HCT116 (cell line): ENCODE data around the gene PKN3. TPM values are rescaled to one million over a fixed set of nuclear protein-coding genes. Genes with fewer than 3 reads are reported as not detected.

Source experiments
- ATAC-seq: fragments of 200-7000 bp; cut with Tn5 transposase; 2 replicates; pipeline ENCODE4 v1.9.1; 2020; ENCODE audit warnings: mild to moderate bottlenecking, moderate library complexity
- BruUV-seq: library from RNA; stranded (reverse); fragments of 400-500 nt; replicated peaks from 2 replicates; lab custom pipeline; 2021; lab: Mats Ljungman, UMichigan
- CTCF ChIA-PET: fragments of 300-600 bp; sonication (Branson Sonifier 250); formaldehyde crosslinking; loops from one replicate; lab custom pipeline; 2021; ENCODE audit warnings: antibody characterized with exemption; lab: Charles Lee
- POLR2A ChIA-PET: fragments of 300-600, 350-600 bp; sonication (Branson Sonifier 250); formaldehyde crosslinking; loops from one replicate; lab custom pipeline; 2021; ENCODE audit warnings: antibody characterized with exemption; lab: Charles Lee
- RAD21 ChIA-PET, 2 experiments: fragments of 300-600 bp; sonication (Branson Sonifier 250); formaldehyde crosslinking; loops; one replicate each; lab custom pipeline; 2023; ENCODE audit warnings: low total read pairs in 2 of 2; ENCODE audit not compliant: uncharacterized antibody in 2 of 2, unreplicated experiment in 2 of 2, low non-redundant PET in 1 of 2; lab: Charles Lee
- DNase-seq: peaks from one replicate; pipeline ENCODE4 v3.0.0-alpha.2; 2010; ENCODE audit warnings: low read depth, low spot score
- H2AFZ ChIP-seq: fragments of 200-600 bp; shearing (Covaris generic), sonication (generic); 2 replicates; pipeline ENCODE4 v1.6.1; 2017; ENCODE audit warnings: low read depth, mixed run types, mixed read lengths, antibody characterized with exemption, low read length; ENCODE audit not compliant: poor library complexity, severe bottlenecking
- H3K27ac ChIP-seq: 2 replicates; pipeline ENCODE4 v1.5.1; 2012; ENCODE audit warnings: low read depth, low read length
- H3K27me3 ChIP-seq: fragments of 200-600 bp; sonication (generic); 2 replicates; pipeline ENCODE4 v1.6.1; 2016; ENCODE audit warnings: mixed run types, low read length, mixed read lengths; ENCODE audit not compliant: insufficient read depth
- H3K36me3 ChIP-seq, 2 experiments: fragments of 200-500 bp in 1 of 2; fragments of 200-600 bp in 1 of 2; sonication (Bioruptor generic) in 1 of 2; sonication (generic) in 1 of 2; 2 replicates each; pipeline versions ENCODE4 v1.5.1 to v1.6.1; 2014 to 2016; ENCODE audit warnings: low read length in 2 of 2, inconsistent platforms in 1 of 2, mixed read lengths in 1 of 2, mixed run types in 1 of 2; ENCODE audit not compliant: insufficient read depth in 2 of 2, control insufficient read depth in 1 of 2
- H3K4me1 ChIP-seq, 2 experiments: fragments of 200-600 bp in 1 of 2; sonication (generic) in 1 of 2; 2 replicates each; pipeline versions ENCODE4 v1.5.1 to v1.6.1; 2012 to 2017; ENCODE audit warnings: low read length in 2 of 2, inconsistent platforms in 1 of 2, mild to moderate bottlenecking in 1 of 2, mixed read lengths in 1 of 2, mixed run types in 1 of 2, moderate library complexity in 1 of 2; ENCODE audit not compliant: insufficient read depth in 2 of 2, control insufficient read depth in 1 of 2
- H3K4me2 ChIP-seq: fragments of 200-600 bp; sonication (generic); 2 replicates; pipeline ENCODE4 v1.6.1; 2017; ENCODE audit warnings: mixed run types, low read length, mixed read lengths
- H3K4me3 ChIP-seq, 2 experiments: fragments of 200-600 bp in 1 of 2; sonication (generic) in 1 of 2; replicated peaks in 1 of 2; 2 replicates each; pipeline ENCODE4 v1.5.1; 2011 to 2016; ENCODE audit warnings: low read length in 2 of 2, control low read depth in 1 of 2, low read depth in 1 of 2, mild to moderate bottlenecking in 1 of 2, mixed read lengths in 1 of 2, mixed run types in 1 of 2
- H3K79me2 ChIP-seq: fragments of 200-600 bp; sonication (generic); 2 replicates; pipeline ENCODE4 v1.6.1; 2017; ENCODE audit warnings: mild to moderate bottlenecking, mixed run types, low read length, moderate library complexity, mixed read lengths; ENCODE audit not compliant: insufficient read depth
- H3K9ac ChIP-seq: fragments of 200-600 bp; sonication (generic); 2 replicates; pipeline ENCODE4 v1.6.1; 2016; ENCODE audit warnings: low read length, mixed read lengths
- H3K9me2 ChIP-seq: fragments of 200-600 bp; sonication (generic), shearing (Covaris generic); 2 replicates; pipeline ENCODE4 v1.6.1; 2017; ENCODE audit warnings: mixed run types, mild to moderate bottlenecking, moderate library complexity; ENCODE audit not compliant: insufficient read depth
- H3K9me3 ChIP-seq, 2 experiments: fragments of 200-500 bp in 1 of 2; fragments of 200-600 bp in 1 of 2; sonication (Bioruptor generic) in 1 of 2; sonication (generic) in 1 of 2; 2 replicates each; pipeline ENCODE4 v1.6.1; 2014 to 2017; ENCODE audit warnings: low read length in 2 of 2, mixed read lengths in 2 of 2, inconsistent platforms in 1 of 2, low read depth in 1 of 2, mild to moderate bottlenecking in 1 of 2, mixed run types in 1 of 2, moderate library complexity in 1 of 2; ENCODE audit not compliant: control insufficient read depth in 1 of 2, insufficient read depth in 1 of 2
- H4K20me1 ChIP-seq: fragments of 200-600 bp; sonication (generic), shearing (Covaris generic); 2 replicates; pipeline ENCODE4 v1.6.1; 2017; ENCODE audit warnings: mixed run types, mild to moderate bottlenecking, moderate library complexity; ENCODE audit not compliant: insufficient read depth
- ATF3 ChIP-seq: IDR thresholded peaks from 2 replicates; pipeline ENCODE4 v1.6.1; 2012
- CBX3 ChIP-seq: IDR thresholded peaks from 2 replicates; pipeline ENCODE4 v1.6.1; 2012; ENCODE audit warnings: low read depth
- ELF1 ChIP-seq: IDR thresholded peaks from 2 replicates; pipeline ENCODE4 v1.6.1; 2012; ENCODE audit warnings: low read depth, borderline replicate concordance
- EZH2 ChIP-seq: fragments of 200-600 bp; sonication (generic); IDR thresholded peaks from 2 replicates; pipeline ENCODE4 v1.6.1; 2017; ENCODE audit warnings: antibody characterized with exemption, mixed run types
- EZH2phosphoT487 ChIP-seq: fragments of 200-600 bp; IDR thresholded peaks from 2 replicates; pipeline ENCODE4 v1.6.1; 2018; ENCODE audit warnings: antibody characterized with exemption, borderline replicate concordance
- FOSL1 ChIP-seq: IDR thresholded peaks from 2 replicates; pipeline ENCODE4 v1.6.1; 2012; ENCODE audit warnings: low read depth
- JUND ChIP-seq: IDR thresholded peaks from 2 replicates; pipeline ENCODE4 v1.6.1; 2012
- RAD21 ChIP-seq: IDR thresholded peaks from 2 replicates; pipeline ENCODE4 v1.6.1; 2012; ENCODE audit warnings: low read depth, mild to moderate bottlenecking
- SP1 ChIP-seq: IDR thresholded peaks from 2 replicates; pipeline ENCODE4 v1.6.1; 2012; ENCODE audit warnings: low read depth
- YY1 ChIP-seq: IDR thresholded peaks from 2 replicates; pipeline ENCODE4 v1.6.1; 2011; ENCODE audit warnings: low read length, low read depth, moderate library complexity, mild to moderate bottlenecking; ENCODE audit not compliant: insufficient replicate concordance; ENCODE audit errors: extremely low read depth
- ZNF274 ChIP-seq: fragments of 200-500 bp; sonication (Bioruptor generic); IDR thresholded peaks from 2 replicates; pipeline ENCODE4 v1.6.1; 2014; ENCODE audit warnings: mild to moderate bottlenecking, low read depth, low read length, inconsistent platforms
- intact Hi-C: fragments of 100-400 bp; cut with micrococcal nuclease; formaldehyde crosslinking; loops from 2 replicates; pipeline ENCODE4 v1.10.0; 2022
- total RNA-seq: library from RNA; stranded (reverse); gene quantifications from one replicate; pipeline ENCODE4 v1.2.1, GENCODE V29; 2021; ENCODE audit not compliant: unreplicated experiment

PKN3 gene
- total RNA-seq, 1 experiment from 2014 or later = 37.9 TPM

- ChIA-PET RAD21 (no interaction called here), CTCF (no interaction called here), POLR2A (no interaction called here)
- H2AFZ ChIP-seq = no peak overlapping the region
- H3K36me3 ChIP-seq = peaks cover 5 to 11% of the 10 kb centered on the region in 2 experiments
- intact Hi-C loops = no loop called here
- no peak overlapping the region for H3K4me3 ChIP-seq
- H3K4me1 ChIP-seq = no peaks in the 10 kb centered on the region
- no peaks in the 10 kb centered on the region for H3K9me2 ChIP-seq
- DNase-seq = no peak
- no peak overlapping the region for H3K9ac ChIP-seq
- H3K79me2 ChIP-seq = no peaks in the 10 kb centered on the region
- no TSS peak for BruUV-seq
- TF ChIP-seq RAD21 (no peak), CBX3 (no peak), FOSL1 (no peak)
- H3K27me3 ChIP-seq = no peaks in the 10 kb centered on the region
- H3K9me3 ChIP-seq = no peaks in the 10 kb centered on the region
- H3K27ac ChIP-seq = no peak overlapping the region
- H4K20me1 ChIP-seq = no peaks in the 10 kb centered on the region
- no peak for ATAC-seq
- no peak overlapping the region for H3K4me2 ChIP-seq
Observed at GRCh38 chr9:128713411-128713780, 11.1 kb downstream of the PKN3 start.

- intact Hi-C loops = no loop called here
- Histone ChIP-seq H3K4me1 (no peaks in the 10 kb centered on the region), H3K4me3 (no peak overlapping the region), H3K27ac (no peak overlapping the region), H4K20me1 (no peaks in the 10 kb centered on the region), H3K9ac (no peak overlapping the region), H3K9me2 (no peaks in the 10 kb centered on the region), H3K36me3 (peaks cover 5 to 11% of the 10 kb centered on the region in 2 experiments), H3K4me2 (no peak overlapping the region), H3K9me3 (no peaks in the 10 kb centered on the region), H2AFZ (no peak overlapping the region), H3K27me3 (no peaks in the 10 kb centered on the region), H3K79me2 (no peaks in the 10 kb centered on the region)
- CTCF ChIA-PET = no interaction called here
- POLR2A ChIA-PET = no interaction called here
- RAD21 ChIA-PET = no interaction called here
- TF ChIP-seq ELF1 = no peak
- TF ChIP-seq JUND = no peak
- TF ChIP-seq EZH2 = no peak
- TF ChIP-seq ZNF274 = no peak
- TF ChIP-seq FOSL1 = no peak
- no peak for TF ChIP-seq EZH2phosphoT487
- no peak for TF ChIP-seq YY1
- TF ChIP-seq SP1 = no peak
- TF ChIP-seq RAD21 = no peak
- TF ChIP-seq ATF3 = no peak
- DNase-seq (no peak), ATAC-seq (no peak)
- BruUV-seq = no TSS peak
Observed at GRCh38 chr9:128713941-128714573, 11.8 kb downstream of the PKN3 start.
